Choroid plexus epithelial cell (primary cell): ENCODE measurements around the gene CELA1.

ENCODE experiments used
- DNase-seq: peaks from one replicate; pipeline ENCODE4 v3.0.0-alpha.2; 2010; ENCODE audit warnings: low read depth
- H3K4me3 ChIP-seq: 2 replicates; pipeline ENCODE4 v1.5.1; 2011; ENCODE audit warnings: low read depth, mild to moderate bottlenecking, control low read depth, low read length, moderate library complexity
- CTCF ChIP-seq: conservative IDR thresholded peaks from 2 replicates; pipeline ENCODE4 v1.5.1; 2011; ENCODE audit warnings: low read depth, mild to moderate bottlenecking, control low read depth, inconsistent platforms, low read length, moderate library complexity

The CELA1 gene

DNA sequence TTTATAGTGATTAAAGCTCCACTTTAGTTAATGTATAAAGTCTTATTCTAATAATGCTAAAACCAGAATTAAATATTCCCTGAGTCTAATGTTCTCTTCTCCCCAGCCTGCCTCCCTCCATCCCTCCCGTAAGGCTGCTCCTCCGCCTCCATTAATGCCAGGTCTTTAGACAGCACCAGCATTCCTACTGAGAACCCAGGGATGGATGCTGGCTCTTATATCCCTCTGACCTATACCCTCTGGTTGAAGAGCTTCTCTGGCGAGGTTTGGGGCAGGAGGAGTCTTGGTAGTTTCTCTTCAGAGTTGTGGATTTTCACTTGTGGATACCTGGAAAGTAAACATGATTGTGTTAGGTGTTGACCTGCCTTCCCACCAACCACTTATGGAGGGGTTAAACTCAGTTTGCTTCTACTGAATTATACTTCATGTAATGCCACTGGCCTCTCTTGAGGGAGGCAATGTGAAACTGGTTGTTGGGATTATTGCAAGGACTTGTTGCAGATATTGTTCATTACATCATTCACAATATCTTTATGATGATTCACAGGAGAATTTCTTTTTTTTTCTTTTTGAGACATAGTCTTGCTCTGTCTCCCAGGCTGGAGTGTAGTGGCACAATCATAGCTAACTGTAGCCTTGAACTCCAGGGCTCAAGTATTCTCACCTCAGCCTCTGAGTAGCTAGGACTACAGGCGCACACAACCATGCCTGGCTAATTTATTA lies 65.1 kb downstream of the CELA1 start:
- peak; percentile 81 for DNase-seq
- no peak for TF ChIP-seq CTCF
- H3K4me3 ChIP-seq = no peak overlapping the region
